ENCODE data around the gene GNAZ.
"Not testable (repeated sequence)": the region's sequence is repeated elsewhere in the genome, so short reads cannot be mapped to it uniquely, and the experiment has no call there.

DNA sequence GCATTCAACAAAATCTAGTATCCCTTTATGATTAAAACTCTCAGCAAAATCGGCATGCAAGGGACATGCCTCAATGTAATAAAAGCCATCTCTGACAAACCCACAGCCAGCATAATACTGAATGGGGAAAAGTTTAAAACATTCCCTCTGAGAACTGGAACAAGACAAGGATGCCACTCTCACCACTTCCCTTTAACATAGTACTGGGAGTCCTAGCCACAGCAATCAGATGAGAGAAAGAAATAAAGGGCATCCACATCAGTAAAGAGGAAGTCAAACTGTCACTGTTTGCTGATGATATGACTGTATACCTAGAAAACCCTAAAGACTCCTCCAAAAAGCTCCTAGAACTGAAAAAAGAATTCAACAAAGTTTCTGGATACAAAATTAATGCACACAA lies 19.8 kb upstream of the GNAZ start:
- not testable (repeated sequence) for TF ChIP-seq SMC3 (conservative IDR thresholded peaks at IDR 0.05; ENCODE audit: poor library complexity)
- TF ChIP-seq, protein P1, sequence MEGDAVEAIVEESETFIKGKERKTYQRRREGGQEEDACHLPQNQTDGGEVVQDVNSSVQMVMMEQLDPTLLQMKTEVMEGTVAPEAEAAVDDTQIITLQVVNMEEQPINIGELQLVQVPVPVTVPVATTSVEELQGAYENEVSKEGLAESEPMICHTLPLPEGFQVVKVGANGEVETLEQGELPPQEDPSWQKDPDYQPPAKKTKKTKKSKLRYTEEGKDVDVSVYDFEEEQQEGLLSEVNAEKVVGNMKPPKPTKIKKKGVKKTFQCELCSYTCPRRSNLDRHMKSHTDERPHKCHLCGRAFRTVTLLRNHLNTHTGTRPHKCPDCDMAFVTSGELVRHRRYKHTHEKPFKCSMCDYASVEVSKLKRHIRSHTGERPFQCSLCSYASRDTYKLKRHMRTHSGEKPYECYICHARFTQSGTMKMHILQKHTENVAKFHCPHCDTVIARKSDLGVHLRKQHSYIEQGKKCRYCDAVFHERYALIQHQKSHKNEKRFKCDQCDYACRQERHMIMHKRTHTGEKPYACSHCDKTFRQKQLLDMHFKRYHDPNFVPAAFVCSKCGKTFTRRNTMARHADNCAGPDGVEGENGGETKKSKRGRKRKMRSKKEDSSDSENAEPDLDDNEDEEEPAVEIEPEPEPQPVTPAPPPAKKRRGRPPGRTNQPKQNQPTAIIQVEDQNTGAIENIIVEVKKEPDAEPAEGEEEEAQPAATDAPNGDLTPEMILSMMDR (IDR thresholded peaks at IDR 0.05; ENCODE audit: poor library complexity, severe bottlenecking), result not testable (repeated sequence)
